Peyer's patch (tissue), 4 donors: ENCODE data around the gene CDC42EP3. TPM values are rescaled to one million over a fixed set of nuclear protein-coding genes. Genes with fewer than 3 reads are reported as not detected.
A peak's percentile ranks its signal among the peaks of the same experiment; 100 is the strongest.

Source experiments
- DNase-seq, 3 donors: peaks; one replicate each; pipeline ENCODE4 v3.0.0-alpha.2; 2017 to 2019
- H3K27ac ChIP-seq, 4 donors: fragments of 200-600 bp; sonication (generic); one replicate each; pipeline ENCODE4 v1.5.1; 2016 to 2019
- H3K27me3 ChIP-seq, 2 donors: fragments of 200-600 bp; sonication (generic); one replicate each; pipeline ENCODE4 v1.5.1; 2019
- H3K36me3 ChIP-seq, 3 donors: fragments of 200-600 bp; sonication (generic); one replicate each; pipeline ENCODE4 v1.5.1; 2016 to 2019
- H3K4me1 ChIP-seq, 4 donors: fragments of 200-600 bp; sonication (generic); one replicate each; pipeline ENCODE4 v1.5.1; 2016 to 2019
- H3K4me3 ChIP-seq, 4 donors: fragments of 200-600 bp; sonication (generic); 1 replicate in 3 of 4; 2 replicates in 1 of 4; pipeline ENCODE4 v1.5.1; 2016 to 2019; ENCODE audit warnings: mild to moderate bottlenecking in 1 of 4
- H3K9me3 ChIP-seq, 4 donors: fragments of 200-600 bp; sonication (generic); one replicate each; pipeline ENCODE4 v1.5.1; 2016 to 2019; ENCODE audit warnings: mild to moderate bottlenecking in 1 of 4
- CTCF ChIP-seq, 6 experiments: fragments of 450-650 bp in 4 of 6; fragments of 200-600 bp in 2 of 6; sonication (generic) in 1 of 6; IDR thresholded peaks; one replicate each; pipeline ENCODE4 v1.5.1; 2017 to 2019; ENCODE audit warnings: antibody characterized with exemption in 6 of 6, mild to moderate bottlenecking in 3 of 6, moderate library complexity in 1 of 6
- POLR2A ChIP-seq, 2 donors: fragments of 450-650 bp; IDR thresholded peaks; one replicate each; pipeline ENCODE4 v1.5.1; 2017; ENCODE audit warnings: antibody characterized with exemption in 2 of 2, mild to moderate bottlenecking in 2 of 2, moderate library complexity in 2 of 2
- total RNA-seq, 4 donors: library from RNA; depleted of rRNA; stranded (reverse); fragments of >200 nt; gene quantifications; one replicate each; pipeline ENCODE4 v1.1.0, GENCODE V29; 2016

Gene CDC42EP3
- total RNA-seq, 4 donors from 2014 or later: 7.0 to 9.5 (median 7.6) TPM

- TF ChIP-seq CTCF (IDR thresholded peaks at IDR 0.05): no peak
- TF ChIP-seq POLR2A (IDR thresholded peaks at IDR 0.05): no peak
- Histone ChIP-seq H3K4me1 (no peaks in the 10 kb centered on the region), H3K4me3 (no peak overlapping the region), H3K36me3 (no peaks in the 10 kb centered on the region), H3K27ac (peak overlapping the region in 2 of 4 donors; percentile 57 to 71), H3K9me3 (no peaks in the 10 kb centered on the region), H3K27me3 (no peaks in the 10 kb centered on the region)
- no peak for DNase-seq
Measured at GRCh38 chr2:37689751-37690150, 18.3 kb upstream of the CDC42EP3 start.

GRCh38 chr2:37688771-37689468 is 17.5 kb upstream of the CDC42EP3 start:
- Histone ChIP-seq H3K4me1 (no peaks in the 10 kb centered on the region), H3K27ac (peak overlapping the region in 2 of 4 donors; percentile 57 to 71), H3K27me3 (no peaks in the 10 kb centered on the region), H3K4me3 (no peak overlapping the region), H3K36me3 (no peaks in the 10 kb centered on the region), H3K9me3 (no peaks in the 10 kb centered on the region)
- no peak for TF ChIP-seq CTCF (IDR thresholded peaks at IDR 0.05)
- no peak for TF ChIP-seq POLR2A (IDR thresholded peaks at IDR 0.05)
- no peak for DNase-seq

- no peaks in the 10 kb centered on the region for H3K36me3 ChIP-seq
- H3K27ac ChIP-seq: no peak overlapping the region
- H3K4me3 ChIP-seq: no peak overlapping the region
- no peak for DNase-seq
- TF ChIP-seq CTCF (IDR thresholded peaks at IDR 0.05) (no peak), POLR2A (IDR thresholded peaks at IDR 0.05) (no peak)
- no peaks in the 10 kb centered on the region for H3K9me3 ChIP-seq
- H3K27me3 ChIP-seq: no peaks in the 10 kb centered on the region
- no peaks in the 10 kb centered on the region for H3K4me1 ChIP-seq
Measured at GRCh38 chr2:37686792-37687526, 15.5 kb upstream of the CDC42EP3 start.

- H3K27me3 ChIP-seq: no peaks in the 10 kb centered on the region
- DNase-seq: no peak
- no peak overlapping the region for H3K4me3 ChIP-seq
- H3K9me3 ChIP-seq: no peaks in the 10 kb centered on the region
- TF ChIP-seq POLR2A (IDR thresholded peaks at IDR 0.05) (no peak), CTCF (IDR thresholded peaks at IDR 0.05) (no peak)
- H3K27ac ChIP-seq: no peak overlapping the region
- no peaks in the 10 kb centered on the region for H3K4me1 ChIP-seq
- no peaks in the 10 kb centered on the region for H3K36me3 ChIP-seq
Measured at GRCh38 chr2:37684809-37685208, 13.4 kb upstream of the CDC42EP3 start.

GRCh38 chr2:37683921-37684780 is 12.7 kb upstream of the CDC42EP3 start:
- H3K36me3 ChIP-seq: no peaks in the 10 kb centered on the region
- no peaks in the 10 kb centered on the region for H3K4me1 ChIP-seq
- no peaks in the 10 kb centered on the region for H3K27me3 ChIP-seq
- TF ChIP-seq POLR2A (IDR thresholded peaks at IDR 0.05): no peak
- TF ChIP-seq CTCF (IDR thresholded peaks at IDR 0.05): no peak
- no peak overlapping the region for H3K4me3 ChIP-seq
- no peak for DNase-seq
- H3K9me3 ChIP-seq: no peaks in the 10 kb centered on the region
- H3K27ac ChIP-seq: no peak overlapping the region
